ENCODE data around the gene ZNF888. TPM values are rescaled to one million over a fixed set of nuclear protein-coding genes. Genes with fewer than 3 reads are reported as not detected.

ZNF888 gene
- total RNA-seq, 1 experiment from 2014 or later, result 5.2 TPM

DNA sequence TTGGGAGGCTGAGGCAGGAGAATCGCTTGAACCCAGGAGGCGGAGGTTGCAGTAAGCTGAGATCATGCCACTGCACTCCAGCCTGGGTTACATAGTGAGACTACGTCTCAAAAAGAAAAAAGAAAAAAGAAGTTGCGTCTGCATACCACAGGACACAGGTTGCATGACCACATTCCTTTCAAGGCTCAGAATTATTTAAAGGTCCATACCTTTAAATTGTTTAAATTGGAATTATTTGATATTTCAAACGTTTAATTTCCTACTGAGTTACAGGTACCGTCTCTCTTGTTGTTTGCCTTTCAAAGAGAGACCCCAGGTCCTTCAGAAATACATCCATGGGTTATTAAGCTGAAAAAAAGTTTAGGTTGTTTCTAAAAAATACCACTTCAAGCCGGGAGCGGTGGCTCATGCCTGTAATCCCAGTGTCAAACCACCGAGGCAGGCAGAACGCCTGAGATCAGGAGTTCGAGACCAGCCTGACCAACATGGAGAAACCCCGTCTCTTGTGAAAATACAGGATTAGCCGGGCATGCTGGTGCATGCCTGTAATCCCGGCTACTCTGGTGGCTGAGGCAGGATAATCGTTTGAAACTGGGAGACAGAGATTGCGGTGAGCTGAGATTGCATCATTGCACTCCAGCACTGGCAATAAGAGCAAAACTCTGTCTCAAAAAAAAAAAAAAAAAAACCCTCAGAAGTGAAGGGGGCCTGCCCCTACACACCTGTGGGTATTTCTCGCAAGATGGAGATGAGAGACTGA is 20.8 kb upstream of the ZNF888 start:
- DNase-seq (peak; percentile 50), ATAC-seq (no peak)
- no peaks in the 10 kb centered on the region for H4K20me1 ChIP-seq (ENCODE audit: low read length)
- ChIA-PET POLR2A (ENCODE audit: unreplicated experiment) (no interaction called here), CTCF (no interaction called here)
- H2AFZ ChIP-seq (ENCODE audit: low read length), result no peak overlapping the region
- peak overlapping the region; percentile 86 for H3K27ac ChIP-seq (ENCODE audit: low read length)
- peaks cover 38% of the 10 kb centered on the region for H3K4me1 ChIP-seq (ENCODE audit: insufficient read depth, low read length)
- H3K9ac ChIP-seq (ENCODE audit: low read length), result no peak overlapping the region
- peaks cover 6% of the 10 kb centered on the region; the same call in 1 of the 2 replicates for H3K36me3 ChIP-seq (ENCODE audit: low read depth, low read length)
- no peaks in the 10 kb centered on the region for H3K9me2 ChIP-seq (replicated peaks; ENCODE audit: low read length)
- TF ChIP-seq EZH2phosphoT487 (IDR thresholded peaks at IDR 0.05; ENCODE audit: borderline replicate concordance, low read length) (no peak), EZH2 (IDR thresholded peaks at IDR 0.05; ENCODE audit: low read length, unreplicated experiment) (no peak)
- TF ChIP-seq, protein P1, sequence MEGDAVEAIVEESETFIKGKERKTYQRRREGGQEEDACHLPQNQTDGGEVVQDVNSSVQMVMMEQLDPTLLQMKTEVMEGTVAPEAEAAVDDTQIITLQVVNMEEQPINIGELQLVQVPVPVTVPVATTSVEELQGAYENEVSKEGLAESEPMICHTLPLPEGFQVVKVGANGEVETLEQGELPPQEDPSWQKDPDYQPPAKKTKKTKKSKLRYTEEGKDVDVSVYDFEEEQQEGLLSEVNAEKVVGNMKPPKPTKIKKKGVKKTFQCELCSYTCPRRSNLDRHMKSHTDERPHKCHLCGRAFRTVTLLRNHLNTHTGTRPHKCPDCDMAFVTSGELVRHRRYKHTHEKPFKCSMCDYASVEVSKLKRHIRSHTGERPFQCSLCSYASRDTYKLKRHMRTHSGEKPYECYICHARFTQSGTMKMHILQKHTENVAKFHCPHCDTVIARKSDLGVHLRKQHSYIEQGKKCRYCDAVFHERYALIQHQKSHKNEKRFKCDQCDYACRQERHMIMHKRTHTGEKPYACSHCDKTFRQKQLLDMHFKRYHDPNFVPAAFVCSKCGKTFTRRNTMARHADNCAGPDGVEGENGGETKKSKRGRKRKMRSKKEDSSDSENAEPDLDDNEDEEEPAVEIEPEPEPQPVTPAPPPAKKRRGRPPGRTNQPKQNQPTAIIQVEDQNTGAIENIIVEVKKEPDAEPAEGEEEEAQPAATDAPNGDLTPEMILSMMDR (conservative IDR thresholded peaks at IDR 0.05; ENCODE audit: low read depth, low read length), result no peak
- H3K4me3 ChIP-seq (ENCODE audit: low read length), result no peak overlapping the region
- BruUV-seq (replicated peaks), result no TSS peak
- H3K4me2 ChIP-seq (ENCODE audit: low read length), result peak overlapping the region; percentile 11; the same call in 1 of the 2 replicates
- peaks cover 32% of the 10 kb centered on the region for H3K79me2 ChIP-seq (ENCODE audit: low read length)
- H3K9me3 ChIP-seq (ENCODE audit: low read length), result peaks cover 6% of the 10 kb centered on the region
- H3K27me3 ChIP-seq (ENCODE audit: low read length), result no peaks in the 10 kb centered on the region
- H3F3A ChIP-seq (ENCODE audit: low read length, unreplicated experiment), result no peaks in the 10 kb centered on the region
- intact Hi-C loops (cut with micrococcal nuclease), result loop anchor here (2.0 kb wide), 2 partner anchors 21 to 47 kb away; partner anchors contain the start of genes ZNF320 and ZNF888

- intact Hi-C loops (cut with micrococcal nuclease), result loop anchor here (2.0 kb wide), 1 partner anchor 21 kb away; the partner anchor contains the start of gene ZNF888
- peaks cover 45% of the 10 kb centered on the region for H3K4me1 ChIP-seq (ENCODE audit: insufficient read depth, low read length)
- H4K20me1 ChIP-seq (ENCODE audit: low read length), result no peaks in the 10 kb centered on the region
- peaks cover 39% of the 10 kb centered on the region for H3K79me2 ChIP-seq (ENCODE audit: low read length)
- peak overlapping the region; percentile 83 for H3K4me2 ChIP-seq (ENCODE audit: low read length)
- peak overlapping the region; percentile 81 for H3K4me3 ChIP-seq (ENCODE audit: low read length)
- H3F3A ChIP-seq (ENCODE audit: low read length, unreplicated experiment), result no peaks in the 10 kb centered on the region
- TF ChIP-seq EZH2phosphoT487 (IDR thresholded peaks at IDR 0.05; ENCODE audit: borderline replicate concordance, low read length) (no peak), EZH2 (IDR thresholded peaks at IDR 0.05; ENCODE audit: low read length, unreplicated experiment) (no peak)
- TF ChIP-seq, protein P1 (conservative IDR thresholded peaks at IDR 0.05; ENCODE audit: low read depth, low read length), result no peak
- peak overlapping the region; percentile 39 for H3K9ac ChIP-seq (ENCODE audit: low read length)
- ATAC-seq (no peak), DNase-seq (no peak)
- peak overlapping the region; percentile 69 for H3K27ac ChIP-seq (ENCODE audit: low read length)
- H3K9me2 ChIP-seq (replicated peaks; ENCODE audit: low read length), result no peaks in the 10 kb centered on the region
- peak overlapping the region; percentile 82 for H2AFZ ChIP-seq (ENCODE audit: low read length)
- peaks cover 4% of the 10 kb centered on the region; the same call in 1 of the 2 replicates for H3K36me3 ChIP-seq (ENCODE audit: low read depth, low read length)
- H3K27me3 ChIP-seq (ENCODE audit: low read length), result no peaks in the 10 kb centered on the region
- POLR2A ChIA-PET (ENCODE audit: unreplicated experiment), result no interaction called here
- no TSS peak for BruUV-seq (replicated peaks)
- CTCF ChIA-PET, result no interaction called here
- peaks cover 5% of the 10 kb centered on the region for H3K9me3 ChIP-seq (ENCODE audit: low read length)
These were observed 20.1 kb upstream of the ZNF888 start for GRCh38 chr19:52943134-52943883.

Data from PC-3 (cell line).